Suprapubic skin (tissue), 4 donors: Measurements from ENCODE around the gene AHI1.

ENCODE experiments used
- CTCF ChIP-seq, 2 donors: fragments of 200-600 bp in 1 of 2; fragments of 450-650 bp in 1 of 2; sonication (generic) in 1 of 2; IDR thresholded peaks; one replicate each; pipeline ENCODE4 v1.5.1; 2016 to 2019; ENCODE audit warnings: antibody characterized with exemption in 2 of 2, mild to moderate bottlenecking in 1 of 2, moderate library complexity in 1 of 2
- EP300 ChIP-seq: sonication (generic); formaldehyde crosslinking; IDR thresholded peaks from one replicate; pipeline ENCODE4 v1.6.1; 2017; ENCODE audit warnings: antibody characterized with exemption
- POLR2AphosphoS5 ChIP-seq, 3 donors: sonication (generic); formaldehyde crosslinking; IDR thresholded peaks; one replicate each; pipeline ENCODE4 v1.6.1; 2017; ENCODE audit warnings: antibody characterized with exemption in 3 of 3

GRCh38 chr6:135268263-135268662 is 229.3 kb downstream of the AHI1 start:
- TF ChIP-seq CTCF (IDR thresholded peaks at IDR 0.05) (no peak), EP300 (no peak), POLR2AphosphoS5 (IDR thresholded peaks at IDR 0.05) (no peak)
